Esophagus squamous epithelium (tissue), 5 donors: ENCODE data around the gene ARPC5L. TPM values are rescaled to one million over a fixed set of nuclear protein-coding genes. Genes with fewer than 3 reads are reported as not detected.

Experiments
- DNase-seq: peaks from one replicate; lab custom pipeline; 2025; lab: John Stamatoyannopoulos, UW
- H3K27ac ChIP-seq, 4 donors: fragments of 200-600 bp; sonication (generic); one replicate each; pipeline ENCODE4 v1.5.1; 2016 to 2019; ENCODE audit warnings: mild to moderate bottlenecking in 1 of 4
- H3K27me3 ChIP-seq, 4 donors: fragments of 200-600 bp; sonication (generic); 1 replicate in 3 of 4; 2 replicates in 1 of 4; pipeline versions ENCODE4 v1.5.1 to v1.6.0; 2017 to 2021; ENCODE audit warnings: antibody characterized with exemption in 1 of 4
- H3K36me3 ChIP-seq, 3 donors: fragments of 200-600 bp; sonication (generic); one replicate each; pipeline ENCODE4 v1.5.1; 2016 to 2019
- H3K4me1 ChIP-seq, 3 donors: fragments of 200-600 bp; sonication (generic); one replicate each; pipeline ENCODE4 v1.5.1; 2017 to 2019
- H3K4me3 ChIP-seq, 4 donors: fragments of 200-600 bp; sonication (generic); 1 replicate in 3 of 4; 2 replicates in 1 of 4; pipeline ENCODE4 v1.5.1; 2016 to 2019; ENCODE audit warnings: mild to moderate bottlenecking in 2 of 4, moderate library complexity in 1 of 4
- H3K9me3 ChIP-seq, 3 donors: fragments of 200-600 bp; sonication (generic); one replicate each; pipeline ENCODE4 v1.5.1; 2016 to 2019
- POLR2A ChIP-seq, 4 donors: fragments of 450-650 bp; IDR thresholded peaks; one replicate each; pipeline ENCODE4 v1.6.1; 2017; ENCODE audit warnings: antibody characterized with exemption in 4 of 4, mild to moderate bottlenecking in 4 of 4, moderate library complexity in 3 of 4
- WGBS, 2 donors: methylation state at CpG; one replicate each; pipeline ENCODE4 v1.1.5; 2018; 5-methylcytosine and 5-hydroxymethylcytosine counted together
- intact Hi-C: fragments of 100-400 bp; cut with DNase I; formaldehyde crosslinking; loops from one replicate; pipeline ENCODE4 v1.15.0; 2022
- total RNA-seq, 4 donors: library from RNA; depleted of rRNA; stranded (reverse); fragments of >200 nt; gene quantifications; one replicate each; pipeline ENCODE4 v1.1.0, GENCODE V29; 2016
- TF ChIP-seq, protein P1 (sequence below), 6 experiments: fragments of 450-650 bp in 4 of 6; fragments of 200-600 bp in 2 of 6; sonication (generic) in 2 of 6; IDR thresholded peaks; one replicate each; pipeline ENCODE4 v1.5.1; 2016 to 2019; ENCODE audit warnings: antibody characterized with exemption in 6 of 6, mild to moderate bottlenecking in 4 of 6, moderate library complexity in 4 of 6
- donor health status: DM: yes; HTN: yes; CAD: no.

ARPC5L gene
- total RNA-seq, 4 donors from 2014 or later: 39.1 to 59.6 (median 45.3) TPM

DNA sequence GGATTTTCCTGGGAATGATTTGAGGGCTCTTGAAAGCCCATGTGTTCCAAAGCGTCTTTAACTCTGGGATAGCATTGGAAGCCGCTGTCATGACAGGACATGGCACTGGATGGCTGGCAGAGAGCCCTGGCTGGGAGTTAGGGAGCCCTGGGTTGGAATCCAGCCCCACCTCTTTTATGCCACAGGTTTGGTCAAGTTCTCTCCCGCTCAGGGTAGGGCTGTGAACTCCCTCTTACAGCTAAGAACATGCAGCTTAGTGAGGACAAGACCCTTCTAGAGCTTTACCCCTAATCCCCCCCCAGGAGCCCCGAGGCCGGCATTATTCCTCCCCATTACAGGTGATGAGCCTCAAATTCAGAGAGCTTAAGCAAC, 47.8 kb upstream of the ARPC5L start:
- WGBS, 2 donors: 51 to 56% methylated on average over 3 of the region's 5 CpGs
- intact Hi-C loops: no loop called here
- TF ChIP-seq, protein P1, sequence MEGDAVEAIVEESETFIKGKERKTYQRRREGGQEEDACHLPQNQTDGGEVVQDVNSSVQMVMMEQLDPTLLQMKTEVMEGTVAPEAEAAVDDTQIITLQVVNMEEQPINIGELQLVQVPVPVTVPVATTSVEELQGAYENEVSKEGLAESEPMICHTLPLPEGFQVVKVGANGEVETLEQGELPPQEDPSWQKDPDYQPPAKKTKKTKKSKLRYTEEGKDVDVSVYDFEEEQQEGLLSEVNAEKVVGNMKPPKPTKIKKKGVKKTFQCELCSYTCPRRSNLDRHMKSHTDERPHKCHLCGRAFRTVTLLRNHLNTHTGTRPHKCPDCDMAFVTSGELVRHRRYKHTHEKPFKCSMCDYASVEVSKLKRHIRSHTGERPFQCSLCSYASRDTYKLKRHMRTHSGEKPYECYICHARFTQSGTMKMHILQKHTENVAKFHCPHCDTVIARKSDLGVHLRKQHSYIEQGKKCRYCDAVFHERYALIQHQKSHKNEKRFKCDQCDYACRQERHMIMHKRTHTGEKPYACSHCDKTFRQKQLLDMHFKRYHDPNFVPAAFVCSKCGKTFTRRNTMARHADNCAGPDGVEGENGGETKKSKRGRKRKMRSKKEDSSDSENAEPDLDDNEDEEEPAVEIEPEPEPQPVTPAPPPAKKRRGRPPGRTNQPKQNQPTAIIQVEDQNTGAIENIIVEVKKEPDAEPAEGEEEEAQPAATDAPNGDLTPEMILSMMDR (IDR thresholded peaks at IDR 0.05): no peak
- TF ChIP-seq POLR2A (IDR thresholded peaks at IDR 0.05): no peak
- DNase-seq: no peak
- Histone ChIP-seq H3K4me1 (peaks cover 18 to 75% (median 44%) of the 10 kb centered on the region in 3 donors), H3K27ac (peak overlapping the region; percentile 15 to 75 (median 68)), H3K4me3 (no peak overlapping the region), H3K36me3 (peaks cover 0 to 12% (median 0%) of the 10 kb centered on the region in 3 donors), H3K9me3 (no peaks in the 10 kb centered on the region), H3K27me3 (no peaks in the 10 kb centered on the region)

GRCh38 chr9:124815601-124816000, 46.3 kb upstream of the ARPC5L start:
- 84 to 88% methylated on average over 5 of the region's 5 CpGs for WGBS, 2 donors

GRCh38 chr9:124818431-124819281, 43.3 kb upstream of the ARPC5L start:
- H3K27ac ChIP-seq: peak overlapping the region; percentile 84 to 94 (median 86)
- intact Hi-C loops: no loop called here
- H3K4me3 ChIP-seq: peak overlapping the region in 1 of 4 donors; percentile 15
- H3K27me3 ChIP-seq: no peaks in the 10 kb centered on the region
- 30 to 64% methylated on average over 12 to 13 of the region's 18 CpGs for WGBS, 2 donors
- no peak for DNase-seq
- H3K9me3 ChIP-seq: no peaks in the 10 kb centered on the region
- H3K36me3 ChIP-seq: no peaks in the 10 kb centered on the region
- H3K4me1 ChIP-seq: peaks cover 22 to 67% (median 33%) of the 10 kb centered on the region in 3 donors
- TF ChIP-seq, protein P1 (IDR thresholded peaks at IDR 0.05): no peak
- peak in 1 of 4 donors; percentile 16 for TF ChIP-seq POLR2A (IDR thresholded peaks at IDR 0.05)

More at GRCh38 chr9:124815601-124816000, 46.3 kb upstream of the ARPC5L start:
- TF ChIP-seq, protein P1 (IDR thresholded peaks at IDR 0.05): no peak
- TF ChIP-seq POLR2A (IDR thresholded peaks at IDR 0.05): no peak
- Histone ChIP-seq H3K4me3 (no peak overlapping the region), H3K27me3 (no peaks in the 10 kb centered on the region), H3K4me1 (peaks cover 20 to 84% (median 45%) of the 10 kb centered on the region in 3 donors), H3K27ac (no peak overlapping the region), H3K36me3 (no peaks in the 10 kb centered on the region), H3K9me3 (no peaks in the 10 kb centered on the region)
- intact Hi-C loops: no loop called here
- no peak for DNase-seq

GRCh38 chr9:124820698-124821623, 41.0 kb upstream of the ARPC5L start:
- Histone ChIP-seq H3K4me3 (no peak overlapping the region), H3K36me3 (no peaks in the 10 kb centered on the region), H3K9me3 (no peaks in the 10 kb centered on the region), H3K27me3 (no peaks in the 10 kb centered on the region), H3K4me1 (peaks cover 22 to 51% (median 28%) of the 10 kb centered on the region in 3 donors), H3K27ac (peak overlapping the region; percentile 17 to 94 (median 71))
- 58 to 60% methylated on average over 3 to 5 of the region's 12 CpGs for WGBS, 2 donors
- intact Hi-C loops: no loop called here
- TF ChIP-seq, protein P1 (IDR thresholded peaks at IDR 0.05): peak in 2 of 6 experiments; percentile 4 to 44
- TF ChIP-seq POLR2A (IDR thresholded peaks at IDR 0.05): no peak
- DNase-seq: no peak
